Measurements from ENCODE around the gene ODAD3.

- TF ChIP-seq POLR2A (IDR thresholded peaks at IDR 0.05; ENCODE audit: low read length): no peak
- TF ChIP-seq GATA1 (IDR thresholded peaks at IDR 0.05; ENCODE audit: low read depth, low read length): no peak
Measured at GRCh38 chr19:11423164-11423790, 11.6 kb downstream of the ODAD3 start.

Data from erythroblast (primary cell).